Femur (tissue), 1 donor: Measurements from ENCODE around the gene SLCO3A1.

ENCODE experiments used
- DNase-seq: peaks from one replicate; pipeline ENCODE4 v3.0.0-alpha.2; 2017

The SLCO3A1 gene

DNA sequence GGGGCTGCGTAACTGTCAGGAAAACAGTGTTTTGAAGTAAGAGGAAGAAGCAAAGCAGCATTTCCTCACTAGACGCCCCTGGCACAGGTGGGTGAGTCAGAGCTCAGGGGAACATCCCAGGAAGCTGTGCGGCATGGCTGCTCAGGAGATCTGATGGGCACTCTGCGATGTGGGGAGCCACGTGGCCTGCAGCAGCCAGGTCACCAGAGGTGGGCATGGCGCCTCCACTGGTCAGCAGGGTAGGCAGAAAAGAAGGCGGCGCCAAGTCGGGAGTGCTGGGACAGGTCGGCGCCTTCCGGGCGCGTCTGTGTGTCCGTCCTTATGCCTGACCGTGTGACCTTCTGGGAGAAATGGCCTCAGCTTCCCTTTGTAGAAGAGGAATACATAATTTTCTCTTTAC lies 290.3 kb downstream of the SLCO3A1 start:
- DNase-seq, result no peak

DNA sequence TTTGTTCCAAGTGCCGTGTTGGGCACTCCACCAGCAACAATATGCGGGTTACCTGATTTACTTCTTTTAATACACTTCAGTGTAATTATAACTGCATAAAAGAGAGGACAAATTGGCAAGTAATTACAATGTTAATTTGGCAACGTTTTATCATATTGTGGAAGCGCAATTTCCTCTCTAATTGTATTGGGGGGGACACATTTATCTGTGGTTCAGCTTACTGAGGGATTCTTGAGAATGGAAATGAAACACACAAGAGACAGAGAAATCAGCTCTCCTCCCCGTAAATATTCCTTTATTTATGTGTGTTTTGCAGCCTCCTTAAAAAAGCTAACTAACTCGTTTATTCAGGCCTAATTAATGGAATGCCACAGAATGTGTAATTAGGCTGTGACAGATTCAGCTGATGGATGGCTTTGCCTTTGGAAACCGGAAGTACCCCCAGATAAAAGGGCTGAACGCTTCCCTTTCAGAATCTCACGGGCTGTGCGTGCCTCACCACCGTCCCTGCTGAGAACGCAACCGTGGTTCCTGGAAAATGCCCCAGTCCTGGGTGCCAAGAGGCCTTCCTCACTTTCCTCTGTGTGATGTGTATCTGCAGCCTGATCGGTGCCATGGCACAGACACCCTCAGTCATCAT lies 293.1 kb downstream of the SLCO3A1 start:
- no peak for DNase-seq

GRCh38 chr15:92149029-92149428 lies 295.5 kb downstream of the SLCO3A1 start:
- DNase-seq, result no peak

- no peak for DNase-seq
Measured at GRCh38 chr15:92149465-92149864, 296.0 kb downstream of the SLCO3A1 start.

GRCh38 chr15:92151168-92151567 lies 297.7 kb downstream of the SLCO3A1 start:
- DNase-seq, result no peak

DNA sequence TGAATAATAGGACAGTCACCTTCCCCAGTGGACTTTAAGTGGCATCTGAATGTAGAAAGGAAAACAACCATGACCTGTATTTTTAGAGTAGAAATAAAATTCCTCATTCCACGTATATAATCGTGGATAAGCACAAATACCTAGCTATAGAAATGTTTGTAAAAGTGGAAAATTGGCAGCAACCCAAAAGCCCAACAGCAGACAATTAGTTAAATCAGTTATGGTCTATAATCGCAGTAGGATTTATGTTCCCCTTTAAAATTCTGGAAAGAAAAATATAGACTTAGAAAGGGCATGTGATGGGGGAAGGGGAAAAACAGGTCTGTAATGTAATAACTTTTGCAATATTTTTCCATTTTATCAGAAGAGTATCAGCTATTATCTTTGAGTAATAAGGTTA lies 298.2 kb downstream of the SLCO3A1 start:
- no peak for DNase-seq

DNA sequence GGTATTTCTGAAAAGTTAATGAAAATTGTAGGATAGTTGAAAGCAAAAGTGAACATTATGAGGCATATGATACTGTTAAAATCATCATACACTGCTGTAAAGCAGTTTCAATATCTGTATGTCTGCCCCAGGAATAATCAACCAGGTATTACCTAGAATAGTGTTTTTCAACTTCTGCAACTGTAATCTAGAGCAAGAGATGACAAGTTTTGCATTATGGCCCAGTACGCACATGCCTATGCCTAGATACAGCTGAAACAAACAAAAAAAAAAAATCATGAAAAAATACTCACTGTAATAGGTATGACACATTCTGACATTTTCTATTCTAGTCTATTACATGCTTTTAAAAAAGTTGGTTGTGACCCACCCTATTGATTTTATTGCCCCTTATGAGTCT lies 299.5 kb downstream of the SLCO3A1 start:
- DNase-seq, result no peak

DNA sequence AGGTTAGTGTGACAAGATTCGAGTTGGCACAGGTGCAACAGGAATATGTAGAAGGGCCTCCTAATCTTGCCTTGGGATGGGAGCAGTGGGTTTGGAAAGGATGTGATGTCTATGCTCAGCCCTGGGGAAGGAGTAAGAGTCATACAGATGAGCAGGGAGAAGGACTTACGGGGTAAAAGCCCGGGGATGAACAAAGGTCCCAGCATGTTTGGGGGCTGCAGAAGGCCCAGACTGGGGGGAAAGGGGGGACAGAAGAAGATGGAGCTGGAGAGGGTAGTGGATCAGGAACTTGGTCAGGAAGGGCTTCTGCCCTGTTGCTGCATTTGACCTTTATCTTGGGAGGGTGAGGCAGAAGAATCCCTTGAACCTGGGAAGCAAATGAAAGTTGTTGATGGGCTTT lies 300.1 kb downstream of the SLCO3A1 start:
- DNase-seq, result no peak

GRCh38 chr15:92155934-92156333 lies 302.4 kb downstream of the SLCO3A1 start:
- no peak for DNase-seq

GRCh38 chr15:92157666-92158298 lies 304.3 kb downstream of the SLCO3A1 start:
- DNase-seq, result no peak

DNA sequence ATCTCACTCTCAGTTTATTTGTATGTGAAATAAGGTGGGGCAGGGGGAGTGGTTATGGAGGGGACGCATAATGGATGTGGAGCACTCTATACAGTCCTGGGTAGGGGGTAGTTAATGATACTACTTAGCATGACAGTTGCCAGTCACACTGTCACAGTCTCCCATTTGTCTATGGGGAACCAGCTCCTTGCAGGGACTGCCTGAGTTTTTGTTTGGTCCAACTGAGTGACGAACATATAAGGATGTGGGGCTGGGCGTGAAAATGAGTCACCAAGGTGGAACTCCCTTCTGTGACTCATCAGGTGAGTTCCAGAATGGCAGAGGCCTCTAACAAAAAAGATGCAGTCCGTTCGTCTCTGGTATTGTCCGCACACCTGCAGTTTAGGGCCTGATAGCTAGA lies 304.9 kb downstream of the SLCO3A1 start:
- no peak for DNase-seq

DNA sequence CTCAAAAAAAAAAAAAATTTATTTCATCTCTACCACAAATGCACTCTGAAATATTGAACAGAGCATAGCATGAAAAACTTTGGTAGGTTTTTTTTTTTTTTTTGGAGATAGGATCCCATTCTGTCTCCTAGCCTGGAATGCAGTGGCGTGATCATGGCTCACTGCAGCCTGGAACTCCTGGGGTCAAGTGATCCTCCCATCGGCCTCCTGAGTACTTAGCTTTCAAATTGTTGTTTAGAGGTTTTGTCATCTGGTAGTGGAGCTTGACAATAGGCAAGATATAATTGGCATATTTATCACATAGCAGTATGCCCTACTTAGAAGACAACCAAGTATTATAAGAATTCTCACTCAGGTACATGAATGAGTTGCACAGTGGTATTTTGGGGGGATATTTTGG lies 306.0 kb downstream of the SLCO3A1 start:
- DNase-seq, result no peak

DNA sequence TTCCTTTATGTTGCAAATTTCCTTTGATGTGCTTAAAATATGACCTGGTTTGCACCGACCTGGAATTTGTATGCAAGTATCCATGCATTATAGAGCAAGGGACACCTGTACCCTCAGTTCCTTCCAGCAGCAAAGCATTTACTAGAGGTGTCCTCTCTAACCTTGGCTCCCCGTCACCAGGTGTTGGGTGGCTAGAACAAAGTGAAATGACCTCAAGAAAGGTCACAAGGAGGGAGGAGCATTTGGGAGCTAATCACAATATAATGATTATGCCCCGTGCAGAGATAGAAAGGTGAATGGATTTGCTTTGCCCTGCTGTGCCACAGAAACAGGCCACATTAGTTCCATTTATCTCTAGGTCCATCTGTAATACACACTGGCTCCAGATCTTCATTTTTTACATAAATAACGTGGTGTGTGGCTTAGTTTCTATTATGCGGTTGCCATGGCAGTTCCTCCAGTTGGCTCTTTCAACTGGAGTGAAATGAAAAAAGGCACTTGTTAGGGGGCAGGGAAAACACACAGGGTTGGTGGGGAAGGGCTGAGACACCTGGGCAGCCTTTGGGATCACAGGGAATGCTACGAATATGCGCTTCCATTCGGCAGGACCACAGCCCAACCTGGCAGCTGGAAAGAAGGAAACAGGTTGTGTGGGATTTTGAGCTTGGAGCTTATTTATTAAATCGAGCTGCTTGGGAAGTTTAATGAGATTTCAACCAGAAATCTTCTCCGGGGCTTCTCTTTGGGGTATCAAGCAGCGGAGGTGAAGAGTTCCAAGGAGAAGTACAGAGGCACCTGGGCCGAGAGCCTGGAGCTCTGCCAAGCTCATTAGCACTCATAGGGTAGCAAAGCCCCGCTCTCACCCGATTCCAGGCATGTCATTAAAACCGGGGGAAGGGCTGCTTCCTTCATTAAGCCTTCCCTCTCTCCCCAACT lies 306.7 kb downstream of the SLCO3A1 start:
- no peak for DNase-seq

DNA sequence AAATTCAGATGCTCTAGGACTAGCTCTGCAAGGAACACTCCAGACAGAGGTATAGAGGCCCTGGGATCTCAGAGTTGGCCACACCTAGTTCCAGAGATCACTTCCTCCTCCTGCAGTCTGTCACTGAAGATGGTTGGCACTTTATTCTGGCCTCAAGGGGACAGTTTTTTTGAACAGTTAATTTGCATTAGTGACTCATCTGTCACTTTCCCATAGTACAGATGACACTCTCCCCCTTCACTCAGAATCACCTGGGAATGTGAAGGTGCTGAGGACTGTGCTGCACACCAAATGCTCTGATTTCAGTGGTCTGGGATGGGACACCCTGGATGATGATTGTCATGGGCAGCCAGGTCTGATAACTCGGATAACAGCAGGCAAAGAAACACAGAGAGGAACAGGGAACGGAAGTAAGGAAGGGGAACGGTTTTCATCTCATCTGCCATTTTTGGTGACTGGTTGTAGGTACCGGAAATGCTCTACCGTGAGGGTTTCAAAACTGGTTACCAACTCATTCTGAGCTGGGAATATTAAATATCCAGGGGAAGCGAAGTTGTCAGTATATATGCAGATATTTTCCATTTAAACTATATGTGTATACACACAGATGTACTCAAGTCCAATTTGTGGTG lies 307.6 kb downstream of the SLCO3A1 start:
- DNase-seq, result no peak

GRCh38 chr15:92162657-92163056 lies 309.1 kb downstream of the SLCO3A1 start:
- no peak for DNase-seq

DNA sequence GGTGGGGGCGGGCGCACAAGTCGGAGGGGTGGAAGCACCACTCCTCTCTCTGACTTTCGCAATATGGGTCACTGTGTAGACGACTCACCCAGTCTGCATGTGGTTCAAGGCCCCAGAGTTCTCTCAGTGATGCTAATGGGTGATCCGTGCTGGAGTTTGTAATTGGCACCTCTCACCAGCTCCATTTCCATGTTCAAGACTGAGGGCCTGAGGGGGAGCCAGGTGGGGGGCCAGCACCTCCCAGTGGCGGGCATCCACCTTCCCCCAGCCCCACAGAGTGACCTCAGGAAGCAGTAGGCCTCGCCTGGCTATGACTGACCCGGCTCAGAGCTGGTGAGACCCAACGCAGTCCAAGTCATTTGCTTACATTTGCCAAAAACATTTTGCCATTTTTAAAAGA lies 310.1 kb downstream of the SLCO3A1 start:
- DNase-seq, result no peak

DNA sequence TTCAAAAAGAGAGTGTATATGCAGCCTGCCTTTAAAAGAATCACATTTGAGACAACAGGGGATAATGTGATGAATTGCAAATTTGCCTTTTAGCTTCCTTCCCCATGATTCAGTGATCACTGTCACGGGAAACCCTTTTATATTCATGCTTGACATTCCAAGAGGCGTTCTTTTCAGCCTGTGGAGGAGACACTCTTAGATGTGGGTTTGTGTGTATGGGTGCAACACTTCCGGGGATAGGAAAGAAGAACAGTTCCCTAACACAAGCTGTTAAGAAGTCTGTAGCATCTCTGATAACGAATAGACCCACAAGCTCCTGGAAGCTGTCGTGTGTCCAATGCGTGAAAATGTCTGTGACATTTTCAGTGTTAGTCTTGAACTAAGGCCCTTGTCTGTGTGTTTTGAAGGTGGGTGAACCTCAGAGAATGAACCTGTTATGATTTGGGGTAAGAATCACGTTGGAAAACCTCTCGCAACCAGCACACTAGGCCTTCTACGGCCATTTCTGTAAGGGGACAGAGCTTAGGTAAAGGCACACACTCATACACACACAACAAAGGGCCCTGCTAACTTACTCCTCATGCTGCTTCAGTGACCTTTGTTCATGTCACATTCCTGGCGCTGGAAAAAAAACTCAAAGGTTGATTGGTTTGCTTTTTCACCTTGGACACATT lies 311.0 kb downstream of the SLCO3A1 start:
- no peak for DNase-seq

GRCh38 chr15:92165001-92165346 lies 311.5 kb downstream of the SLCO3A1 start:
- DNase-seq, result no peak

DNA sequence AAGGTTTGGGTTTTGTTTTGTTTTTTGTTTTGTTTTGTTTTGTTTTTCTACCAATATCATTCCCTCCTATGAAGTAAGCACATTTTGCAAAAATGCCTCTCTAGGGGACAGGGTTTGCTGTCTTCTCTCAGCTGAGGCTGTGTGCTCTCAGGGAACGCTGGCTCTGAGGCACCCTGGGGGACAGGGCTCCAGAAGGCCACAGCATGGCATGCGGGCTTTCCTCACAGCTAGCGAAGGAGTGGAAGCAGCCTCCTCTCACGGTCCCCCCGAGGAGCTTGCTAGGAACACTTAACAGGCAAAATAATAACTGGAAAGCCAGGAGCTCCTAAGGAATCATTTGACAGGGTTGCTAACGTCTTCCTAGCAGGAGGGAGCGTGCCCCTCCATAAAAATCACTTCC lies 312.5 kb downstream of the SLCO3A1 start:
- no peak for DNase-seq

GRCh38 chr15:92166751-92167405 lies 313.4 kb downstream of the SLCO3A1 start:
- DNase-seq, result no peak

DNA sequence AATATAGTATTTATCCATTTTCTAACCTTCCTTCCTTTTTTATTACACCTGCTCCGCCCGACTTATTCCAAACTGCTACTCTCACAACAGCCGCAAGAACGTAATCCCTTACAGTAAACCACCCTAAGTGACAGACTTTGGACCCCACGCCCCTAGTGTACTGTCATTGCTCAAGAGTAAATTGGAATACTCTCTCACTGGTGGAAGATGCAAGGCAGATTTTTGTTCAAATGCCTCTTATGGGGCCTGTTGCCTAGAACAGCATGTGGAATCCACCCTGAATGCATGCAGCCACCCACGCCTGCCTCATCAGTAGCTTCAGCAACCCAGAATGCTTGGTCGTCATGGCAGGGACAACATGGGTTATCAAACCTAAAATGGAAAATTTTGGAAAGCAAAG lies 313.9 kb downstream of the SLCO3A1 start:
- DNase-seq, result no peak

DNA sequence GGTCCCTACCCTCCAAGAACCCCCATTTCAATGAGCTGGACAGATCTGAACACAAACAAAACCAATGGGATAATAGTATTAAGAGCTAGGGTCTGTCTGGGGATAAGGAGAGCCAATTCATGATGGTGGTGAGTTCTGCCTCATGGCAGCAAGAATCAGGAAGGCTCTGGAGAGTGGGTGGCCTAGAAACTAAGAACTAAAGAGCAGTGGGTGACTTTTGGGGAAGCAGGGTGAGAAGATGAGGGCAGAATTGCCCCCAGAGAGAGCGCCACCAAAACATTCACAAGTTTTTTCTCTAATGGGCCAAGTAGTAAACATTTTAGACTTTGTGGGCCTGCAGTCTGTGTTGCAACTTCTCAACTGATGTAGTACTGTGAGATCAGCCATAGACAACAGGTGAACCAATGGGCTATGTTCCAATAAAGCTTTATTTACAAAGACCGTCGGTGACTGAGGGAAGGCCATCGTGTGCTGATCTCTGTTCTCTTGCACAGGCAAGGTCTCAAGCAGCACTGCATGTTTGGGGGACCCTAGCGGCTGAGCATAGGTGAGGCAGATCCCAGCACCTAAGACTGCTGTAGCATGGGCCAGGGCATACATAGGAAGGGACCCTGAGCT lies 314.7 kb downstream of the SLCO3A1 start:
- DNase-seq, result no peak
